PC-9 (cell line): Measurements from ENCODE around the gene ZNF764. TPM values are rescaled to one million over a fixed set of nuclear protein-coding genes. Genes with fewer than 3 reads are reported as not detected.

Experiments used
- BruUV-seq: library from RNA; stranded (reverse); fragments of 400-500 nt; replicated peaks from 2 replicates; lab custom pipeline; 2021; lab: Mats Ljungman, UMichigan
- CTCF ChIA-PET: fragments of 300-600 bp; sonication (Branson Sonifier 250); formaldehyde crosslinking; loops from one replicate; lab custom pipeline; 2022; ENCODE audit warnings: antibody characterized with exemption; lab: Charles Lee
- POLR2A ChIA-PET: fragments of 300-600 bp; sonication (Branson Sonifier 250); formaldehyde crosslinking; loops from one replicate; lab custom pipeline; 2022; ENCODE audit warnings: antibody characterized with exemption; ENCODE audit not compliant: unreplicated experiment; lab: Charles Lee
- DNase-seq, 2 experiments: peaks; one replicate each; pipeline versions ENCODE4 v3.0.0 to v3.0.0-alpha.2; 2015 to 2022; ENCODE audit warnings: mixed read lengths in 1 of 2
- H2AFZ ChIP-seq: fragments of 200-600 bp; sonication (generic); 2 replicates; pipeline ENCODE4 v1.8.1; 2017; ENCODE audit warnings: antibody characterized with exemption
- H3F3A ChIP-seq: fragments of 200-600 bp; sonication (generic); 2 replicates; pipeline ENCODE4 v1.8.1; 2017; ENCODE audit warnings: antibody characterized with exemption, mild to moderate bottlenecking, low read depth; ENCODE audit not compliant: insufficient read depth
- H3K27ac ChIP-seq: fragments of 200-600 bp; sonication (generic); 2 replicates; pipeline ENCODE4 v1.6.1; 2016; ENCODE audit warnings: mixed run types
- H3K27me3 ChIP-seq: fragments of 200-600 bp; sonication (generic); 2 replicates; pipeline ENCODE4 v1.6.1; 2016; ENCODE audit warnings: low read depth, mixed run types; ENCODE audit not compliant: insufficient read depth
- H3K36me3 ChIP-seq: fragments of 200-600 bp; sonication (generic); 2 replicates; pipeline ENCODE4 v1.6.1; 2016; ENCODE audit warnings: low read depth, mixed run types
- H3K4me1 ChIP-seq: fragments of 200-600 bp; sonication (generic); replicated peaks from 2 replicates; pipeline ENCODE4 v1.6.1; 2016; ENCODE audit warnings: mixed run types; ENCODE audit not compliant: insufficient read depth
- H3K4me2 ChIP-seq: fragments of 200-600 bp; sonication (generic); 2 replicates; pipeline ENCODE4 v1.6.1; 2017; ENCODE audit warnings: mixed run types
- H3K4me3 ChIP-seq: fragments of 200-600 bp; sonication (generic); 2 replicates; pipeline ENCODE4 v1.6.1; 2016; ENCODE audit warnings: mixed run types
- H3K79me2 ChIP-seq: fragments of 200-600 bp; sonication (generic); 2 replicates; pipeline ENCODE4 v1.6.1; 2017; ENCODE audit warnings: low read depth, mixed run types
- H3K9me2 ChIP-seq: fragments of 200-600 bp; sonication (generic); 2 replicates; pipeline ENCODE4 v1.8.1; 2017; ENCODE audit warnings: mild to moderate bottlenecking; ENCODE audit not compliant: insufficient read depth
- H3K9me3 ChIP-seq: fragments of 200-600 bp; sonication (generic); 2 replicates; pipeline ENCODE4 v1.8.1; 2016; ENCODE audit warnings: low read depth; ENCODE audit not compliant: insufficient read depth
- H4K20me1 ChIP-seq: fragments of 200-600 bp; sonication (generic); 2 replicates; pipeline ENCODE4 v1.8.1; 2017; ENCODE audit not compliant: insufficient read depth
- EZH2 ChIP-seq: fragments of 200-600 bp; sonication (generic); IDR thresholded peaks from 2 replicates; pipeline ENCODE4 v1.8.0; 2017; ENCODE audit warnings: antibody characterized with exemption, low read depth
- intact Hi-C: fragments of 100-400 bp; cut with micrococcal nuclease; formaldehyde crosslinking; loops from one replicate; pipeline ENCODE4 v1.10.0; 2022; ENCODE audit not compliant: unreplicated experiment
- total RNA-seq: library from RNA; stranded (reverse); gene quantifications from 2 replicates; pipeline ENCODE4 v1.2.3, GENCODE V29; 2021
- TF ChIP-seq, protein P1 (sequence below): fragments of 200-600 bp; sonication (generic); conservative IDR thresholded peaks from 2 replicates; pipeline ENCODE4 v1.6.1; 2017; ENCODE audit warnings: mixed run types, antibody characterized with exemption, mild to moderate bottlenecking, moderate library complexity

The ZNF764 gene
- total RNA-seq, 1 experiment from 2014 or later, result 12.3 TPM

DNA sequence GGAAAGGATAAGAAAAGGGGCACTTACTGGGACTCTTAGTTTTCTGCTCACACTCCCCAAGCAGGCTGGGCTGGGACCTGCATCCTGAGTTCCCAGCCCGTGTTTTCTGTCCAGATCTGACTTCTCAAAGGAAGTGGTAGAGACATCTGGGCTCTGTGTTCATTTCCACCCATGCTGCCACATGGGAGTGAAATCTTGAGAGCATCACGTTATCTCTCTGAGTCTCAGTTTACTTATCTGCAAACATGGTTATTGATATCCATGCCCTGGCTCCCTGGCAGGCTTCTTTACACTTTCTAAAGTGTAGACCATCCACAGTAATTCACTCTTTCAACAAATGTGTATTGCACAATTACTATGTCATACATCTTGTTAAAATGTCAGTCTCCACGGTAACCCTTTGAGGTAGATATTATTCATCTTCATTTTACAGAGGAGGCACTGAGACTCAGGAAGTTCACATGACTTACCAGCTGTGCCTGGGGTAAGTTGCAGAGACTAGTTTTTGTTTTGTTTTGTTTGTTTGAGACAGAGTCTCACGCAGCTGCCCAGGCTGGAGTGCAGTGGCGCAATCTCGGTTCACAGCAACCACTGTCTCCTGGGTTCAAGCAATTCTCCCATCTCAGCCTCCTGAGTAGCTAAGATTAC, 9.9 kb upstream of the ZNF764 start:
- ChIA-PET CTCF (interaction anchor here (0.6 kb wide), 1 partner anchor 890 kb away, joined by 5 read pairs; no protein-coding TSS in a partner anchor), POLR2A (interaction anchor here (0.6 to 0.7 kb wide), 2 partner anchors 10 to 46 kb away, joined by 3 to 11 read pairs; no protein-coding TSS in a partner anchor)
- Histone ChIP-seq H3K79me2 (0 out of 2 replicates have a peak, but pooled peaks cover 4% of the 10 kb centered on the region), H4K20me1 (no peaks in the 10 kb centered on the region), H3K27ac (peak overlapping the region; percentile 57), H3K4me2 (peak overlapping the region; percentile 50), H3K27me3 (no peaks in the 10 kb centered on the region), H3F3A (peaks cover 32% of the 10 kb centered on the region), H3K36me3 (no peaks in the 10 kb centered on the region), H2AFZ (no peak overlapping the region), H3K9me2 (no peaks in the 10 kb centered on the region), H3K4me3 (no peak overlapping the region), H3K4me1 (peaks cover 40% of the 10 kb centered on the region), H3K9me3 (no peaks in the 10 kb centered on the region)
- DNase-seq, result peak in 1 of 2 experiments; percentile 93
- TF ChIP-seq, protein P1, sequence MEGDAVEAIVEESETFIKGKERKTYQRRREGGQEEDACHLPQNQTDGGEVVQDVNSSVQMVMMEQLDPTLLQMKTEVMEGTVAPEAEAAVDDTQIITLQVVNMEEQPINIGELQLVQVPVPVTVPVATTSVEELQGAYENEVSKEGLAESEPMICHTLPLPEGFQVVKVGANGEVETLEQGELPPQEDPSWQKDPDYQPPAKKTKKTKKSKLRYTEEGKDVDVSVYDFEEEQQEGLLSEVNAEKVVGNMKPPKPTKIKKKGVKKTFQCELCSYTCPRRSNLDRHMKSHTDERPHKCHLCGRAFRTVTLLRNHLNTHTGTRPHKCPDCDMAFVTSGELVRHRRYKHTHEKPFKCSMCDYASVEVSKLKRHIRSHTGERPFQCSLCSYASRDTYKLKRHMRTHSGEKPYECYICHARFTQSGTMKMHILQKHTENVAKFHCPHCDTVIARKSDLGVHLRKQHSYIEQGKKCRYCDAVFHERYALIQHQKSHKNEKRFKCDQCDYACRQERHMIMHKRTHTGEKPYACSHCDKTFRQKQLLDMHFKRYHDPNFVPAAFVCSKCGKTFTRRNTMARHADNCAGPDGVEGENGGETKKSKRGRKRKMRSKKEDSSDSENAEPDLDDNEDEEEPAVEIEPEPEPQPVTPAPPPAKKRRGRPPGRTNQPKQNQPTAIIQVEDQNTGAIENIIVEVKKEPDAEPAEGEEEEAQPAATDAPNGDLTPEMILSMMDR, result no peak
- TF ChIP-seq EZH2, result no peak
- BruUV-seq, result no TSS peak
- intact Hi-C loops, result no loop called here

- Histone ChIP-seq H3K9me2 (no peaks in the 10 kb centered on the region), H2AFZ (no peak overlapping the region), H3K27ac (peak overlapping the region; percentile 57), H3K79me2 (0 out of 2 replicates have a peak, but pooled peaks cover 4% of the 10 kb centered on the region), H3K4me2 (peak overlapping the region; percentile 50), H3F3A (peaks cover 31% of the 10 kb centered on the region), H3K4me1 (peaks cover 34% of the 10 kb centered on the region), H3K36me3 (no peaks in the 10 kb centered on the region), H3K4me3 (no peak overlapping the region), H3K9me3 (no peaks in the 10 kb centered on the region), H3K27me3 (no peaks in the 10 kb centered on the region), H4K20me1 (no peaks in the 10 kb centered on the region)
- ChIA-PET POLR2A (interaction anchor here (0.7 kb wide), 1 partner anchor 9 kb away, joined by 11 read pairs; no protein-coding TSS in a partner anchor), CTCF (interaction anchor here (0.9 kb wide), 1 partner anchor 31 kb away, joined by 4 read pairs; no protein-coding TSS in a partner anchor)
- no peak for TF ChIP-seq EZH2
- TF ChIP-seq, protein P1, result no peak
- intact Hi-C loops, result no loop called here
- BruUV-seq, result no TSS peak
- DNase-seq, result peak in 1 of 2 experiments; percentile 57
Measured at GRCh38 chr16:30567160-30567990, 9.2 kb upstream of the ZNF764 start.

DNA sequence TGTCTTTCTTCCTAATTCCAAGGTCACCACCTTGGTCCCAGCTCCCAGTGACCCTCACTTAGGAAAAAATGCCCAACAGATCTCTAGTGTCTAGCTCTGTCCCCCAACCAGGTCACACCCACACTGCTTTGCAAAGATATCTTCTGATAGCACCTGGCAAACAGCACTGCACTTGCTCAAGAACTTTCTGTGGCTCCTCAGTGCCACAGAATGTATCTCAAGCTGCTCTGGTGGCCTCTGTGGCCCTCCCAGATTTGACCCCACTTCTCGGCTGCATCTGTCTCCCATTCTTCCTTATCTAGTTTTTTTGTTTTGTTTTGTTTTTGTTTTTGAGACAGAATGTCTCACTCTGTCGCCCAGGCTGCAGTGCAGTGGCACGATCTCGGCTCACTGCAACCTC, 8.4 kb upstream of the ZNF764 start:
- H3K4me1 ChIP-seq, result peaks cover 33% of the 10 kb centered on the region
- H3K27me3 ChIP-seq, result no peaks in the 10 kb centered on the region
- 0 out of 2 replicates have a peak, but pooled peaks cover 4% of the 10 kb centered on the region for H3K79me2 ChIP-seq
- DNase-seq, result no peak
- no peaks in the 10 kb centered on the region for H4K20me1 ChIP-seq
- no peak overlapping the region for H3K4me2 ChIP-seq
- no peaks in the 10 kb centered on the region for H3K9me2 ChIP-seq
- no peak overlapping the region for H3K4me3 ChIP-seq
- H3K36me3 ChIP-seq, result no peaks in the 10 kb centered on the region
- no TSS peak for BruUV-seq
- POLR2A ChIA-PET, result no interaction called here
- intact Hi-C loops, result no loop called here
- no peak overlapping the region for H2AFZ ChIP-seq
- H3K9me3 ChIP-seq, result no peaks in the 10 kb centered on the region
- H3F3A ChIP-seq, result peaks cover 31% of the 10 kb centered on the region
- H3K27ac ChIP-seq, result no peak overlapping the region
- CTCF ChIA-PET, result interaction anchor here (0.9 to 1.4 kb wide), 2 partner anchors 31 to 137 kb away, joined by 4 read pairs; partner anchors contain the start of gene DCTPP1
- TF ChIP-seq, protein P1, result no peak
- no peak for TF ChIP-seq EZH2
